Endothelial cell of umbilical vein (primary cell): ENCODE data around the gene ZNF831.

Source experiments
- CTCF ChIP-seq, 2 donors: IDR thresholded peaks; 1 replicate in 1 of 2; 2 replicates in 1 of 2; pipeline ENCODE4 v1.5.1; 2011; ENCODE audit warnings: low read length in 2 of 2, mild to moderate bottlenecking in 2 of 2, moderate library complexity in 2 of 2, control low read depth in 1 of 2, inconsistent platforms in 1 of 2, low read depth in 1 of 2; ENCODE audit not compliant: insufficient read depth in 1 of 2; ENCODE audit errors: extremely low read depth in 1 of 2
- EZH2 ChIP-seq: IDR thresholded peaks from 2 replicates; pipeline ENCODE4 v1.6.1; 2012; ENCODE audit warnings: borderline replicate concordance, low read depth, mild to moderate bottlenecking, moderate library complexity, low read length, inconsistent platforms; ENCODE audit not compliant: severe bottlenecking
- JUN ChIP-seq: IDR thresholded peaks from 2 replicates; pipeline ENCODE4 v1.6.1; 2011; ENCODE audit warnings: borderline replicate concordance, low read depth; ENCODE audit not compliant: insufficient read length, insufficient read depth
- MYC ChIP-seq: IDR thresholded peaks from one replicate; pipeline ENCODE4 v1.6.1; 2011; ENCODE audit warnings: mild to moderate bottlenecking, low read depth, low read length
- POLR2A ChIP-seq: IDR thresholded peaks from 2 replicates; pipeline ENCODE4 v1.6.1; 2012; ENCODE audit warnings: low read depth, mild to moderate bottlenecking, control low read depth, low read length
- TF ChIP-seq, protein P1 (sequence below): IDR thresholded peaks from 2 replicates; pipeline ENCODE4 v1.6.1; 2011; ENCODE audit not compliant: insufficient read depth, insufficient read length

DNA sequence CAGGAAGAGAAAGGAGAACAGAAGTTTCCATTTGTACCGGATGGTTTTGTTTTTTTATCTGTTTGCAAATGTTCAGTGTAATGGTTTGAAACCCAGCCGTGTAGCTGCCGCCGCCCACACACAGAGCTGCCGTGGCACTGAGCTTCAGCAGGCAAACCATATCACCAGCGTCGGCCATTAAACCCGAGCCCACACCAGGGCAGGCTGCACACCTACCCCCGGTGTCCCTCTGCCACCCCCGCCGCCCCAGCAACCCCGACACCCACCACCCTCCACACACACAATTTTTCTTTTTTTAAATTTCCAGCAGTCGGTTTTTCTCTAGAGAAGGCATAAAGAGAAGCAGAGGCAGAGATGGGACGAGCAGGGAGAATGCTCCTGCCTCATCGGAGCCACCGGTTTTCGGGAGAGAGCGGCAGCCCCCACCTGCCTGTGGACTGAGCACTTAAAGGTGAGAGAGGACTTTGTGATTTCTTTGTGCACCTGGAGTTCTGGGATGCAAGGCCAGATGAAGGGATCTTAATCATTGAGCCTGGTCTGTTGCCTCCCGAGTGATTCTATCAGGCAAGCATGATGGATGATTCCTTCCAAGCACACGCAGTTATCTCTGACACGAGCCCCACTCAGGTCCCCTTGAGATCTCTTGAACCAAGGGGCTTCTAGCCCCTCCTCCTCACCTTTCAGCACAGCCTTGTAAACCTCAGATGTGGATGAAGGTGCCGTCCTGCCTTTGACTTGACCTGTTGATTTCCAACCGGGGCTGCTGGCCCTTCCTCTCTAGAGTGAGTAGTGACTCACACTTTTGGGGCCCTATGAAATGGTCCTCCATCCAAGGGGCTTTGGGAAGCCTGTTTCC lies 17.5 kb upstream of the ZNF831 start:
- TF ChIP-seq, protein P1, sequence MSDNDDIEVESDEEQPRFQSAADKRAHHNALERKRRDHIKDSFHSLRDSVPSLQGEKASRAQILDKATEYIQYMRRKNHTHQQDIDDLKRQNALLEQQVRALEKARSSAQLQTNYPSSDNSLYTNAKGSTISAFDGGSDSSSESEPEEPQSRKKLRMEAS, result no peak
- TF ChIP-seq MYC, result no peak
- TF ChIP-seq CTCF (IDR thresholded peaks at IDR 0.05; ENCODE audit: extremely low read depth in 1 of 2, insufficient read depth in 1 of 2, low read depth in 1 of 2, low read length in 2 of 2), result no peak
- no peak for TF ChIP-seq POLR2A
- TF ChIP-seq JUN, result no peak
- TF ChIP-seq EZH2, result no peak
